GM21423 (cell line): ENCODE data around the gene VDR.
"Not testable (repeated sequence)": the region's sequence is repeated elsewhere in the genome, so short reads cannot be mapped to it uniquely, and the experiment has no call there.

Experiments
- ATAC-seq: cut with Tn5 transposase; IDR thresholded peaks from one replicate; pipeline ENCODE4 v1.9.1; 2021; ENCODE audit warnings: mild to moderate bottlenecking, moderate library complexity; ENCODE audit not compliant: unreplicated experiment

The VDR gene

DNA sequence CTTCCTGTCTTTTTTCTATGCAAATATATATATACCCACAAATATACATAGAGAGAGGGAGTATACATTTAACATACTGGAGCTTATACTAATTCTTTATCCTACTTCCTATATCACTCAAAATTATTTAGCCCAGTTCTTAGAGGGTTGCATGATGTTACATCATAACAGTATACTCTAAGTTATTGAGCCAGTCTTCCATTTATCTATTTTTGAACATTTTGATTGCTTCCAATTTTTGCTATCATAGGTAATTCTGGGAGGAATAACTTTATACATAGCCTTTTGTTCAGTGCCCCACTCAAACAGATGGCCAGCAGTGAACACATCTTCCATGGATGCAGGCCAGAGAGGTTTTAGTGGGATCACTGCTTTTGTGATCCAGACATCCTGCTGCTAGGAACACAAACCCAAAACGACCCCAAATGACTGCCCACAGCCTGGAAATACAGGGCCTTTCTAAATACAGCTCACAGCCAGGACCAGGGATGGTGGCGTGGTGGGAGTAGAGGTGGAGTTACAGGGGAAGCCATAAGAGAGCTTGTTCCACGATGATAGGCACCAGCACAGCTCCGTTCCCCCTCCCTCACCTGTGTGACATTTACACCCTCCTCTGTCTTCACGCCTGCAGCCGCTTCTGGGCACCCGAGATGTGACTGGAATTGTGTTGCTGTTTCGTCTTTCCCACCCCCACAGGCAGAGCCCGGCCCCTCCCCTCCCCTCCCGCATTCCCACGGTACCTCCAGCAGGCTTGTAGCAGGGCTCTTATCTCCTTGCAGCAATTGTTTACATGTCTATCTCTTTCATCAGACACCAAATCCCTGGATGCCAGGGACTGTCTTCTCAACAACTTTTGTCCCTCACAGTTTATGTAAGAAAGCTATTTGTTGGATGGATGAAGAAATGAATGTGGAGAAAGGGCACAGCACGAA lies 54.4 kb downstream of the VDR start:
- ATAC-seq = no peak

DNA sequence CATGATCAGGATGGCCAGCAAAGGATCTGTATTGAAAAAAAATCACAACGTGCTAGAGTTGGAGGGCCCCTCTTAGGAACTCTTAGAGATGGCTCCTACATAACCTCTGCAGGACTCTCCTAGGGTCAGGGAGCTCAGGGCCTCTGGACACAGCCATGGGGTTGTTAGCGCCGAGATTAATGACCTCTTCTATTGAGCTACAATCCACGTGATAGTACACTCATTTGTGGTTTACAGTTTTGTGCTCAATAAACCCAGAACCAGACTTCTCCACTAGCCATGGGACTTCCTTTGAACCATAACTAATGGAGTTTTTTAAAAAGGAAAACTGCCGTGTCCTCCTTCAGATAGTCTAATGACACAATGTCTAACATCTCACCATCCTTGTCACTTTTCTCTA lies 55.5 kb downstream of the VDR start:
- ATAC-seq = no peak

DNA sequence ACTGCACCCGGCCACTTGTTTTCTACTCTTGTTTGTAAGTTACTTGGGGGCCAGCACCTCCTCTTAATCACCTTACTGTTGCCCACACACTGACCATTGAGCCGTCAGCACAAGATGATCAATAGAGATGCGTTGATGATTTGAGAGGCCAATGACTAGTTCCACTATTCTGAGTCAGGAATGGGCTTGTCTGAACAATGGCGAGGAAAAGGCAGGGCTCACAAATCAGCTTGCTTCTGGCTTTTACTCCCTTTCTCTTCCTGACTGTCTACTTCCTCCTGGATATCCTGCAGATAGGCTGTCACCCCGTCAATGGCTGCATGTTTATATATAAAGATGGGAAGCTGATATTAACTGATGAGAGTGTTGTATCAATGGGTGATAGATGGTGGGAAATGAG lies 55.9 kb downstream of the VDR start:
- no peak for ATAC-seq

DNA sequence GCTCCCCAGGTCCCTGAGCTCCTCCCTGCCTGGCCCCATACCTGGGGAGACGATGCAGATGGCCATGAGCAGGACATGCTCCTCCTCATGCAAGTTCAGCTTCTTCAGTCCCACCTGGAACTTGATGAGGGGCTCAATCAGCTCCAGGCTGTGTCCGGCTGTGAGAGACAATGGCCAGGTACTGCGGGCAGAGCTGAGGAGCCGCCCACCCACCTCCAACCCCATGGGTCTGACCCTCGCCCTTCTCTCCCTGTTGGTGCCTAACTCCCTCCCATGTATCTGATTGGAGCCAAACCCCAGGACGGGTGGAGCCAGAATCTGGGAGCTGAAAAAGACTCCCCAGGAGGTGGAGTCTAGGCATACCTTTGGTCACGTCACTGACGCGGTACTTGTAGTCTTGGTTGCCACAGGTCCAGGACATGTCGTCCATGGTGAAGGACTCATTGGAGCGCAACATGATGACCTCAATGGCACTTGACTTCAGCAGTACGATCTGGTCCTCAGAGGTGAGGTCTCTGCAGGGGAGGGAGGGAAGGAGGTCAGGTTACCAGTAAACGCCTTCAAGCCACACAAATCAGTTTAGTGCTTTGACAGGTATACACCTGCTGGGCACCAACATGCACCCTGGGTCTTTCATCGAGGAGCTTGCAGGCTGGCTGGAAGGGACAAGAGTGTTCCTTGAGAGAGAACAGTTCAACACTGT lies 58.3 kb downstream of the VDR start:
- no peak for ATAC-seq

DNA sequence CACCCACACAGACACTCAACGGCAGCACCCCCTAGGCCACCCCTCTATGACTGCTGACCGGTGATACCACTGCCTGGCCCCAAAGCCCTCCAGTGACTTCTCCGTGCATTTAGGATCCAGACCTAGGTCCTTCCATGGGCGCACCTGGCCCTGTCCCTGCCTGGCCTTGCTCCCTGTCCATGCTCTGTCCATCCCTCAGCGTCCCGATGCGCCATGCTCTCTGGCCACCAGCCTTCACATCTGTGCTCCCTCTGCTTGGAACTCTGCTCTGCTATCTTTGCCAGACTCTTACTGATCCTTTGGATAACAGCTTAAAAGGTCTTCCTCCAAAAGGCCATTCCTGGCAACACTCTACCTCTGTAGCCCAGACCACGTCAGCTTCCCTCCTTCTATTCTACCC lies 59.7 kb downstream of the VDR start:
- ATAC-seq = no peak

DNA sequence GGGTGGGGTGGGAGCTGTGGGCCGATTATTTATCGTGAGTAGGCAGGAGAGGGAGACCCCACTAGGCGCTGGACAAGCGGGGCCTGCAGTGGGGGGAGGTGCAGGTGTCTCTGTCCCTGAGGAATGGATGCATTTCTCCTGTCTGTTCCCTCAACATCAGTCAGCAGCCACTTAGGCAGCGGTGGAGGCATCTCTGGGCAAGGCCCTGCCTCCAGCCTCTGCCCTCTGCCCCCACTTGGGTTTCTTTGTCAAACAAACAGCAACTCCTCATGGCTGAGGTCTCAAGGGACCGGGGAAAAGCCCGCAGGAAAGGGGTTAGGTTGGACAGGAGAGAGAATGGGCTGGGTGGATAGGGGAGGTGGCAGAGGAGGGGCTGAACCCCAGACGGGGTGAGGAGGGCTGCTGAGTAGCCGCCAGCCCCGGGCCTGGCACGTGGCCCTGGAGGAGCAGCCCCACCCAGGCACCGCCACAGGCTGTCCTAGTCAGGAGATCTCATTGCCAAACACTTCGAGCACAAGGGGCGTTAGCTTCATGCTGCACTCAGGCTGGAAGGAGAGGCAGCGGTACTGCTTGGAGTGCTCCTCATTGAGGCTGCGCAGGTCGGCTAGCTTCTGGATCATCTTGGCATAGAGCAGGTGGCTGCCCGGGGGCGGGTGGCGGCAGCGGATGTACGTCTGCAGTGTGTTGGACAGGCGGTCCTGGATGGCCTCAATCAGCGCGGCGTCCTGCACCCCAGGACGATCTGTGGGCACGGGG lies 60.4 kb downstream of the VDR start:
- no peak for ATAC-seq

DNA sequence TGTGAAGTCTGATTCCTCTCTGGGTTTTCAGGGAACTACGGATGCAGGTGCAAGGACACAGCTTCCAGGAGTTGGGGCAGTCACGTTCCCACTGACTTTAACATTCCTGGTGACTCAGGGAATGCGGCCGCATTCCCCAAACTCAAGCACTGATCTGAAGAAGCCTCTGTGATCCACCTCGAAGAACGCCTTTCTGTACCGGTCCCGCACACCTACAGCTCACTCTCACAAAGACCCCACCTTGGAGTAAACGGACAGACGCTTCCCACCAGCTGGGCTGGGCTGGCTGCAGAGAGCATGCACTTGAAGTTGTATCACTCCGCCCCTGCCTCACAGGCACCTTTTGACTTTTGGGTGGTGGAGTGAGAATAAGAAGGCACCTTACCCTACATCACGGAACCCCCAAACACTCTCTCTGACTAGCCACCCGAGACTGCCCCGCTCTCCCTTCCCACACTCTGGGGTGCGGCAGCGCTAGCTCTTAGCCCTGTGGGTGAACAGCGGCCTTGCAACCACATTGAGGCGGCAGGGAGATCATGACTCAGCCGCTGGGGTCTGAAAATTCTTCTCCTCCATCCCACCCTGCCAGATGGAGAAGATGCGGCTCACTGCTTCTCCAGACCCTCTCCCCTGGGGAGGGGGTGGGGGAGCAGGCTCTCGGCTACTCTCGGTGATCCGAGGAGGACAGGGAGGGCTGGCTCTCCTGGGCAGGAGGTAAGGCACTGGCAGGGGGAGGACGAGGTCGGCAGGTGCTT lies 61.4 kb downstream of the VDR start:
- no peak for ATAC-seq

DNA sequence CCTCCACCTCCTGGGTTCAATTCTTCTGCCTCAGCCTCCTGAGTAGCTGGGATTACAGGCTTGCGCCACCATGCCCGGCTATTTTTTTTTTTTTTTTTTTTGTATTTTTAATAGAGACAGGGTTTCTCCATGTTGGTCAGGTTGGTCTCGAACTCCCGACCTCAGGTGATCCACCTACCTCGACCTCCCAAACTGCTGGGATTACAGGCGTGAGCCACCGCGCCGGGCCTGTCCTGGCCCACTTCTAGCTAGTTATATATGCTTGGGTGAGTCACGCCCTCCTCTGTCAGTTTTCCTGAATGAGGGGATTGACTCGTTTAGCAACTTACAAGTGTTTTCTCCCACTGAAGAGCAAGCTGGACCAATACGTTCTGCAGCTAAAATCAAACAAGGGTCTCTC lies 62.3 kb downstream of the VDR start:
- ATAC-seq = not testable (repeated sequence)

DNA sequence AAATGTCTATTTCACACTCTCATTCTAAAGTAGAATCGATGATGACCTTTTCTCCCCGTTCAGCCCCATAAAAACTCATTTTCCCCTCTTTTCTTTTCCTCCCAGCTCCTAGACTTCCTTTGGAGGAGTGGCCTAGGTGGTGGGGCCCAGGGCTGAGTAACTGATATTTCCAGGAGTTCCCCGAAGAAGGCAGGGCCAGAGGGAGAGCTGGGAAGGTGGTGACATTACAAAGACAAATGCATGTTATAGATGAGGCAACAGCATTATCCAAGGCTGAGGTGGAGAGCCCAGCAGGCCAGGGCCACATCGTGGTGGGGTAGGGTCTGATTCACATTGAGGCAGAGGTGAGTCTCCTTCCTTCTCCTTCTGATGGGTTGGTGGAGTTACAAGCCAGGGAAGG lies 62.9 kb downstream of the VDR start:
- no peak for ATAC-seq

DNA sequence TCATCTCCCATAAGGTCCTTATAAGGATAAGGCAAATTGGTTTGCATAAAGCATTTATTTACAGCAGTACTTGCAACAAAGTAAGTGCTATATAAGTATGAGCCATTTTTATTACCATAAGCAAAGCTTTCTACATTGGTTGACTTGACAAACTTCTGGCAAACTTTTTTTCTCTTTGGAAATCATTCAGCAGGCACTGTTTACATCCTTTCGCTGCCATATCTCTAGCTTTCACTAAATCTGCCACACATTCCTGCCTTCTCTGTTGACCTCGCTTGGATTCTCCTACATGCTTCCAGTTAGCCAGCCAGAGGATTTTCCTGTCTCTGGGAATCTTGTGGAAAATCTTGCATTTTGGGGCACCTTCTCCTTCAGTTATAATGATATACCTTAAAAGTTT lies 63.3 kb downstream of the VDR start:
- no peak for ATAC-seq

DNA sequence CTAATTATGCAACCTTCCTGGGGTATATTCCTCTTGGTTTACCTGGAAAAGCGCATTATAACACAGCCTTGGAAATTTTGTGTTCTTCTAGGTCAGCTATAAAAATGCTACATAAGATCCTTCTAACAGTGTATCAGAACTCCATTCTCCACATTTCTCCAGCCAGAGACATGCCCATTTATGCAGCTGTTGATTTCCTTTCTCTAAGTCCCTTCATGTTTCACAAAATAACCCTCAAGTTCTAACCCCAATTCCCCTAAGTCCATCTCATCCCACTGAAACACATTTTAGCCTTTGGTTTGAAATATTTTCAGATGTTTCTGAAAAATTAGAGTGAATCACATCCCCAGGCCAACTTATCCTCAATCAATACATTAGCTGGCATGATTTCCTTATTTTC lies 64.2 kb downstream of the VDR start:
- ATAC-seq = no peak

DNA sequence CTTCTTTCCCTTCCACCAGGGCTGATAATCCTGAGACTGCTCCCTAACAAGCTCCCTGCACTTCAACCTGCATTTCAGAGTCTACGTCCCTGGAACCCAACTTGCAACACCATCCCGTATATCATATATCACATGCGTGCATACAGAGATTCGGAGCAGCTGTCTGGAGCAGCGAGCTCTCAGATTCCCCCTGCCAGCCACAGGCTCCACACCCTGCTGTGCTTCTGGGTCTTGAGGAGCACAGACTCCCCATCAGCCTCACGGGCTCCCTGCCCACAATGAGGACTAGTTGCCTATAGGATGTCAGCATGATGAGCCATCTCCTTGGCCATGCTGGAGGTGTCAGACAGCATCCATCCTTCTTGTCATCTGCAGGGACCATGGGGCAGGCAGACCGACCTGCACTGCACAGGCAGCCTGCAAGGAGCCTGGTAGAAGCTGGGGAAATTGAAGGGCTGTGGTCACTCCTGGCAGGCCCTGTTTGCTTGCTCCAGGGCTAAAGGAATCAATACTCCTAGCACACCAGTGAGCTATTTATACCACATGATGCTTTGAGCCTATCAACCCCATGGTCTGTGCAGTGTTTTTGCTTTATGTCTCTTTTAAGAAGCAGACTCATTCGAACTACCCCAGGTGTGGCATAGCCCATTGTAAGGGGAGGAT lies 65.4 kb downstream of the VDR start:
- ATAC-seq = no peak

DNA sequence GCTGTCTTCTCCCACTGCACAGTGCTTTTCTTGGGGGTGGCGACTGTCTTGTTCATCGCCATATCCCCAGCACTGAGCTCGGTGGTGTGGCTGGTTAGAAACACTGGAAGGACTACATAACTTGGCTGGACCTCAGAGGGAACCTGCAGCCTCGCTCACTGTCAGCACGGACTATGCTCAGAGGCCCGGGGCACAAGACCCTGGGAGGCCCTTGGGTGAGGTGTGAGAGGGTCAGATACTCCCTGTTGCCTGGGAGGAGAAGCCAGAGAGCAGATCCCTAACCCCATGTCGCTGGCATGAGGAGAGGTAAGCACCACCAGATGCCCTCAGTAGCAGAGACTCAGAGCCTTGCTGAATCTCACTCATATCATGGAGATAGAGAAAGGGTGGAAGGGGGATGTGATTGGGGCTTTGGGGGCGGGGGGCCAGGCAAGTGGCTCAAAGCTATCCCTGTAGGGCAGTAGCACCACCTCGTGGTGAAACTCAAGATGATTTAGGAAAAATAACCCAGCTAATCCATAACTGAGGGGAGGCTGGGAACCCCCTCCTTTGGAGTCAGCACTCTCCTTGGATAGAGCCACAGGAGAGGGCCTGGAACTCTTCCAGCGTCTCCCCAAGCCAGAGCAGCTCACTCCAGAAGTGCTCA lies 66.4 kb downstream of the VDR start:
- ATAC-seq = no peak

DNA sequence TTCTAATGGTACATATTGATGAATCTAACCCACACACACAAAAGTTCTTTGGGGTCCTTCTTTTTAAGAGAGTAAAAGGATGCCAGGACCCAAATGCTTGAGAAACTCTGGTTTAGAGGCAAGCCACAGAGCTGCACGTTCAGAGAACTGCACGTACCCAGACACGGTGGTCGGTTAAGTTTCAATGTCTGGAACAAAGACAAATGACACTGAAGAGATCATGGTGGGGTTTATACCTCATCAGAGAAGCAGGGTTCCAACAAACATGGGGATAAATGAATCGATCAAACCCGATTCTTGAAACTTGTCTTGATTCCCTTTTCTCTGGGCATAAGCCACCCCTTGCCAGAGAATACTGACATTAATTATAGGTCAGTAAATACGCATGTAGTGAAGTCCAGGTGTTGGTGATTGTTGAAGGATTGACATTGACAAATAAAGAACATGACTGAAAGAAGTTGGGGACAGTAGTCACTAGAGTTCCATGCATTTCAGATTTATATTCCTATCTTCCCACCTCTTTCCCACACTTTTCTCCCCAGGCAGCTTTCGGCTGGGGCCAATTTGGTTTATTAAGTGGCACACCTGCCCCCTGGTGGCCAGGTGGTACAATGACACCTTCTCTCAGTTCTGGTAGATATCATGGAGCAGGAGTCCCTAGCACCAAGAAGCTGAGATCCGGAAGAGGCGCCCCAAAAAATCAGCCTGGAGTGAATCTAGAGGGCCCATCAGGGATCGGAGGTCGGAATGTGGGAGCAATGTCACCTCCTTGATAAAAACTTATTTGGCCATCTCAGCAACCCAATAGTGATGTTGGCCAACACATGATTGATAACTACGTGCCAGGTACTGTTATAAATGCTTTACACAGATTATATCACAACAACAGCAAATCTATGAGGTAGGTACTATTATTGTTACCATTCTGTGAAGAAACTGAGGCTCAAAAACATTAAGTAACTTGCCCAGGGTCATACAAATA lies 67.3 kb downstream of the VDR start:
- ATAC-seq = no peak

DNA sequence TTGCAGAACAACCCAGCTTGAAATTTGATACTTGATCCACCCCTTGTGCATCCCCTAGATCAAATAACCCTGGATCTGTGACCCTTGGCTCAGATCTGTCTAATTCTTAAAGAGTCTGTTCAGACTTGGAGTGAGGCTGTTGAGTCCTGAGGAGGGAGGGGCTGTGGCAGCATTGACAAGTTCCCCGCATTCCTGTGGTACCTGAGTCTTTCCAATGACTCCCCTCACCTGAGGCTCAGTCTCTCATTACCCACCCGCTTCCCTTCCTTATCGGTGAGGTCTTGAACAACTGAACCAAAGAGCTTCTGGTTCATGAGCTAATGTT lies 69.0 kb downstream of the VDR start:
- ATAC-seq = no peak

DNA sequence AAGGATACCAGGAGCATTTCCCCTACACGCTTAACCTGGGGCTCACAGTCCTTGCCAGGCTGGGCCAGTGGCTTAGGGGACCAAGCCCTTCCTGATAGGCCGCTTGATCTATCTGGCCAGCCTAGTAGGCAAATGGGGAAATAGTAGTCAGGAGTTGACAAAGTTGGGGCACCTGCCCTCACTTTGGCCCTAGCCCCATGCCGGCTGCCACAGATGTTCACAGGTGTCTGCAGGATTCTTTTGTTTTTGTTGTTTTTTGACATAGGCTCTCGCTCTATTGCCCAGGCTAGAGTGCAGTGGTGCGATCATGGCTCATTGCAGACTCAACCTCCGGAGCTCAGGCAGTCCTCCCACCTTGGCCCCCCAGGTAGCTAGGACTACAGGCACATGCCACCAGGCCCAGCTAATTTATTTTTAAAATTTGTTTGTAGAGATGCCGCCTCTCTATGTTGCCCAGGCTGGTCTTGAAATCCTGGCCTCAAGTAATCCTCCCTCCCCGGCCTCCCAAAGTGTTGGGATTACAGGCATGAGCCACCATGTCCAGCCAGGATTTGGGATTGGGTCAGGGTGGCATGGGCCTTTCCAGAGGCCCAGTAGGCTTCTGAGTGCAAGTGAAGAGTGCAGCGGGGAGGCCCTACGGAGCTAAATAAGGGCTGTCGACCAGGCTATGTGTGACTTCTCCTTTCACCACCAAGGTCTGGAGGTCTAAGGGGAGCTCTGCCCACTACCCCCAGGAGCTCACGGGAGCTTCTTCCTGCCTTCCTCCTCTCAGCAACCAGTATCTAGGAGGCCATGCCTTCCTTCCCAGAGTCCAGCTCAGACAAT lies 69.6 kb downstream of the VDR start:
- ATAC-seq = no peak

DNA sequence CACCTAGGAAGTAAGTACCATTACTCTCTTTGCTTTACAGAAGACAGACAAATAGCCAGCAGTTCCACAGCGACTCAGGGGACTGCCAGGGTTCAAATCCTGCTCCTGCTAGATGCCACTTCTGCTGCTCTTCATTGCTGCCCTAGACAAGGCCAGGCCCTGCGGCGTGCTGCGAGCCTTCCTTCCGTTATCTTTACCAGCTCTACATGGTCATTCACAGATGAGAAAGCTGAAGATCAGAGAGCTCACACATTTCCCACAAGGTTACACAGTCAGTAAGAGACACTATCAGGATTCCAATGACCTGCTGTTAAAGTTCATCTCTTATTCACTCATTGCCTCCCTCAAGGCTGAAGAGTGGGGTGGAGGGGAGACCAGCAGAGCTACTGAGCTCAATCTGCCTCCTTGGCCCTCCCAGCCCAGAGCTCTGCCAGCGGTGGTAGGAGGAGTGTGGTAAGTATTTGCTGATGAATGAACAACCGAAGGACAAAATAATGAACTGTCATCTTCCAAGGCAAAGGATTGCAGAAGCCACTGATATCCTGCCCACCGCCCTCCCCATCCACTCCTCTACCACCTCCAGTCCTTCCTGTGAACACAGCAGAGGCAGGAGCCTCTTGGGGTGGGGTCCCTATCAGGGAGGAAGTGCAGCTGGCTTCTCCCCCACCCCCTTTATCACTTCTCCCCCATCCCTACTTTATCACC lies 70.4 kb downstream of the VDR start:
- ATAC-seq = no peak
